GM12892 (cell line): ENCODE data around the gene NDUFB1.

Source experiments
- DNase-seq: peaks from one replicate; pipeline ENCODE4 v3.0.0; 2011; ENCODE audit not compliant: insufficient read length
- FAIRE-seq: peaks from 2 replicates; lab custom pipeline; 2011; peaks lifted over from hg19 to GRCh38; lab: Jason Lieb, UNC
- POLR2A ChIP-seq: IDR thresholded peaks from 2 replicates; pipeline ENCODE4 v1.6.1; 2011; ENCODE audit warnings: low read depth, low read length, control low read depth
- POLR2AphosphoS5 ChIP-seq: IDR thresholded peaks from 2 replicates; pipeline ENCODE4 v1.6.1; 2011; ENCODE audit warnings: low read depth, low read length, control low read depth
- TAF1 ChIP-seq: IDR thresholded peaks from 2 replicates; pipeline ENCODE4 v1.6.1; 2011; ENCODE audit warnings: low read depth, mild to moderate bottlenecking, control low read depth, low read length, borderline replicate concordance

NDUFB1 gene

DNA sequence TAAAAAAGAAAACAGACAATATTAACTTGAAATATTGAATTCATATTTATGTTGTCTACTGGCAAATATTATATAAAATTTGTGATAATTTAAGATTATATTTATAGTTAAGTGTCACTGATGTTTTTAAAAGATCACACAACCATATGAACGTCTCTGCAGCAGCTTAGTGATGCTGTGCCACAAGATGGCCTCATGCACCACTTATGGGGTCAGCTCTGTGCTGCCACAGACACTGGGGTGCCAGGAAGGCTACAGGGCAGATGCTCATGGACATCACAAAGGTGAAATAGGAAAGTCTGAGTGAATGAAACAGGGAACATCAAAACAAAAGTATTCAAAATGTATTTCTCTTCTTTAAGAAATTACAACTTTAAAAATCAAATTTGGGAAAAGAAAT lies 28.2 kb downstream of the NDUFB1 start:
- FAIRE-seq = no peak
- no peak for TF ChIP-seq POLR2A
- no peak for TF ChIP-seq POLR2AphosphoS5
- no peak for TF ChIP-seq TAF1
- no peak for DNase-seq

DNA sequence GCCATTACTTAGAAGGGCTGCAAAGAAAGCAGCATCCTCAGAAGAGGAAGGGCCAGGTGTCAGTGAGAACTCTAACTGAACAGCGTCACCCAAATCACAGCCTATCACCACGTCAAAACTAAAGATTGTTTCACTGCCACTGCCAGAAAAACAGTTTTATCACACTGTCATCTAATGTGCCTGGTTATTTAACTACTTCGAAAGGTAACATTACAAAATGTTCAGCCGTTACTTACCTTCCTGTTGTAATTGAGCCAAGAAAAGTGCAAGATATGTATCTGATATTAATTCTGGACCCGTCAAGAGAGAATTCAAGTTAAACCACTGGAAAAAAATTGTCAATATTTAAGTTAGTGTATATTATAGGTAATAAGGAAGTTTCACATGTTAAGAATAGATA lies 33.0 kb downstream of the NDUFB1 start:
- no peak for FAIRE-seq
- no peak for DNase-seq
- TF ChIP-seq TAF1 (no peak), POLR2A (no peak), POLR2AphosphoS5 (no peak)

DNA sequence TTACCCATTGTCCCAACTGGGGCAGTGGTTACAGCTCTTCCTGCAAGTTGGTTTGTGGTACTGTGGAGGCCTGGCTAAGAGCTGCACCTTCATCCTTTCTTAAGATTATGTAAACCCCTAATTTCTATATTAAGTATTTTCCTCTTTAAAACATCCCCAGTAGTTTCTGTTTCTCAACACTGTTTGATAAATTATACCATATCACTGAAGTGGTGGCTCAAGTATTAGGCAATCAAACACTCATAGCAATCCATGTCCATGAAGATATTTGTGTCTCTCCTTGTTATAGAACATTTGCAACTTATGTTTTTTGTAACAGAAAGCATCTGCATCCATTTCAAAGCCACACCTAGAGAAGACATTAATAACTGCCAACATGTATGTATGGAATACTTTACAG lies 47.0 kb downstream of the NDUFB1 start:
- no peak for FAIRE-seq
- no peak for DNase-seq

More for the DNA sequence above, 47.0 kb downstream of the NDUFB1 start:
- TF ChIP-seq POLR2A (no peak), POLR2AphosphoS5 (no peak), TAF1 (no peak)
